ENCODE results near the gene USP48.

- no peak for TF ChIP-seq CTCF (IDR thresholded peaks at IDR 0.05 in 4 of 5, conservative IDR thresholded peaks at IDR 0.05 in 1 of 5)
- no peak for TF ChIP-seq POLR2A (IDR thresholded peaks at IDR 0.05)
These were observed 78.8 kb downstream of the USP48 start for GRCh38 chr1:21704145-21704544.

Measured in gastrocnemius medialis (tissue), 4 donors.